Sigmoid colon (tissue), 4 donors: ENCODE measurements around the gene NTM.

Source experiments
- CTCF ChIP-seq, 4 experiments: fragments of 450-650 bp in 3 of 4; fragments of 200-600 bp in 1 of 4; IDR thresholded peaks; one replicate each; pipeline ENCODE4 v1.5.1; 2016 to 2019; ENCODE audit warnings: antibody characterized with exemption in 4 of 4, mild to moderate bottlenecking in 3 of 4, moderate library complexity in 2 of 4
- EP300 ChIP-seq, 4 donors: sonication (generic); formaldehyde crosslinking; IDR thresholded peaks; one replicate each; pipeline ENCODE4 v1.6.1; 2017; ENCODE audit warnings: antibody characterized with exemption in 4 of 4
- POLR2A ChIP-seq, 2 donors: fragments of 450-650 bp; IDR thresholded peaks; one replicate each; pipeline ENCODE4 v1.6.1; 2016; ENCODE audit warnings: antibody characterized with exemption in 2 of 2, mild to moderate bottlenecking in 2 of 2, moderate library complexity in 2 of 2
- POLR2AphosphoS5 ChIP-seq, 4 donors: sonication (generic); formaldehyde crosslinking; IDR thresholded peaks; one replicate each; pipeline ENCODE4 v1.6.1; 2017; ENCODE audit warnings: antibody characterized with exemption in 4 of 4

- TF ChIP-seq CTCF (IDR thresholded peaks at IDR 0.05) (no peak), POLR2AphosphoS5 (IDR thresholded peaks at IDR 0.05) (no peak), POLR2A (IDR thresholded peaks at IDR 0.05) (no peak), EP300 (IDR thresholded peaks at IDR 0.05) (no peak)
Measured at GRCh38 chr11:132208477-132209055, 838.2 kb downstream of the NTM start.
